HCT116 (cell line): ENCODE results near the gene EMD. TPM values are rescaled to one million over a fixed set of nuclear protein-coding genes. Genes with fewer than 3 reads are reported as not detected.

Experiments
- ATAC-seq: fragments of 200-7000 bp; cut with Tn5 transposase; 2 replicates; pipeline ENCODE4 v1.9.1; 2020; ENCODE audit warnings: mild to moderate bottlenecking, moderate library complexity
- BruUV-seq: library from RNA; stranded (reverse); fragments of 400-500 nt; replicated peaks from 2 replicates; lab custom pipeline; 2021; lab: Mats Ljungman, UMichigan
- CTCF ChIA-PET: fragments of 300-600 bp; sonication (Branson Sonifier 250); formaldehyde crosslinking; loops from one replicate; lab custom pipeline; 2021; ENCODE audit warnings: antibody characterized with exemption; lab: Charles Lee
- POLR2A ChIA-PET: fragments of 300-600, 350-600 bp; sonication (Branson Sonifier 250); formaldehyde crosslinking; loops from one replicate; lab custom pipeline; 2021; ENCODE audit warnings: antibody characterized with exemption; lab: Charles Lee
- RAD21 ChIA-PET, 2 experiments: fragments of 300-600 bp; sonication (Branson Sonifier 250); formaldehyde crosslinking; loops; one replicate each; lab custom pipeline; 2023; ENCODE audit warnings: low total read pairs in 2 of 2; ENCODE audit not compliant: uncharacterized antibody in 2 of 2, unreplicated experiment in 2 of 2, low non-redundant PET in 1 of 2; lab: Charles Lee
- DNase-seq: peaks from one replicate; pipeline ENCODE4 v3.0.0-alpha.2; 2010; ENCODE audit warnings: low read depth, low spot score
- H2AFZ ChIP-seq: fragments of 200-600 bp; shearing (Covaris generic), sonication (generic); 2 replicates; pipeline ENCODE4 v1.6.1; 2017; ENCODE audit warnings: low read depth, mixed run types, mixed read lengths, antibody characterized with exemption, low read length; ENCODE audit not compliant: poor library complexity, severe bottlenecking
- H3K27ac ChIP-seq: 2 replicates; pipeline ENCODE4 v1.5.1; 2012; ENCODE audit warnings: low read depth, low read length
- H3K27me3 ChIP-seq: fragments of 200-600 bp; sonication (generic); 2 replicates; pipeline ENCODE4 v1.6.1; 2016; ENCODE audit warnings: mixed run types, low read length, mixed read lengths; ENCODE audit not compliant: insufficient read depth
- H3K36me3 ChIP-seq, 2 experiments: fragments of 200-500 bp in 1 of 2; fragments of 200-600 bp in 1 of 2; sonication (Bioruptor generic) in 1 of 2; sonication (generic) in 1 of 2; 2 replicates each; pipeline versions ENCODE4 v1.5.1 to v1.6.1; 2014 to 2016; ENCODE audit warnings: low read length in 2 of 2, inconsistent platforms in 1 of 2, mixed read lengths in 1 of 2, mixed run types in 1 of 2; ENCODE audit not compliant: insufficient read depth in 2 of 2, control insufficient read depth in 1 of 2
- H3K4me1 ChIP-seq, 2 experiments: fragments of 200-600 bp in 1 of 2; sonication (generic) in 1 of 2; 2 replicates each; pipeline versions ENCODE4 v1.5.1 to v1.6.1; 2012 to 2017; ENCODE audit warnings: low read length in 2 of 2, inconsistent platforms in 1 of 2, mild to moderate bottlenecking in 1 of 2, mixed read lengths in 1 of 2, mixed run types in 1 of 2, moderate library complexity in 1 of 2; ENCODE audit not compliant: insufficient read depth in 2 of 2, control insufficient read depth in 1 of 2
- H3K4me2 ChIP-seq: fragments of 200-600 bp; sonication (generic); 2 replicates; pipeline ENCODE4 v1.6.1; 2017; ENCODE audit warnings: mixed run types, low read length, mixed read lengths
- H3K4me3 ChIP-seq, 2 experiments: fragments of 200-600 bp in 1 of 2; sonication (generic) in 1 of 2; replicated peaks in 1 of 2; 2 replicates each; pipeline ENCODE4 v1.5.1; 2011 to 2016; ENCODE audit warnings: low read length in 2 of 2, control low read depth in 1 of 2, low read depth in 1 of 2, mild to moderate bottlenecking in 1 of 2, mixed read lengths in 1 of 2, mixed run types in 1 of 2
- H3K79me2 ChIP-seq: fragments of 200-600 bp; sonication (generic); 2 replicates; pipeline ENCODE4 v1.6.1; 2017; ENCODE audit warnings: mild to moderate bottlenecking, mixed run types, low read length, moderate library complexity, mixed read lengths; ENCODE audit not compliant: insufficient read depth
- H3K9ac ChIP-seq: fragments of 200-600 bp; sonication (generic); 2 replicates; pipeline ENCODE4 v1.6.1; 2016; ENCODE audit warnings: low read length, mixed read lengths
- H3K9me2 ChIP-seq: fragments of 200-600 bp; sonication (generic), shearing (Covaris generic); 2 replicates; pipeline ENCODE4 v1.6.1; 2017; ENCODE audit warnings: mixed run types, mild to moderate bottlenecking, moderate library complexity; ENCODE audit not compliant: insufficient read depth
- H3K9me3 ChIP-seq, 2 experiments: fragments of 200-500 bp in 1 of 2; fragments of 200-600 bp in 1 of 2; sonication (Bioruptor generic) in 1 of 2; sonication (generic) in 1 of 2; 2 replicates each; pipeline ENCODE4 v1.6.1; 2014 to 2017; ENCODE audit warnings: low read length in 2 of 2, mixed read lengths in 2 of 2, inconsistent platforms in 1 of 2, low read depth in 1 of 2, mild to moderate bottlenecking in 1 of 2, mixed run types in 1 of 2, moderate library complexity in 1 of 2; ENCODE audit not compliant: control insufficient read depth in 1 of 2, insufficient read depth in 1 of 2
- H4K20me1 ChIP-seq: fragments of 200-600 bp; sonication (generic), shearing (Covaris generic); 2 replicates; pipeline ENCODE4 v1.6.1; 2017; ENCODE audit warnings: mixed run types, mild to moderate bottlenecking, moderate library complexity; ENCODE audit not compliant: insufficient read depth
- CBX3 ChIP-seq: IDR thresholded peaks from 2 replicates; pipeline ENCODE4 v1.6.1; 2012; ENCODE audit warnings: low read depth
- ELF1 ChIP-seq: IDR thresholded peaks from 2 replicates; pipeline ENCODE4 v1.6.1; 2012; ENCODE audit warnings: low read depth, borderline replicate concordance
- EZH2phosphoT487 ChIP-seq: fragments of 200-600 bp; IDR thresholded peaks from 2 replicates; pipeline ENCODE4 v1.6.1; 2018; ENCODE audit warnings: antibody characterized with exemption, borderline replicate concordance
- JUND ChIP-seq: IDR thresholded peaks from 2 replicates; pipeline ENCODE4 v1.6.1; 2012
- MAX ChIP-seq: IDR thresholded peaks from 2 replicates; pipeline ENCODE4 v1.6.1; 2012
- POLR2A ChIP-seq: IDR thresholded peaks from 2 replicates; pipeline ENCODE4 v1.7.0; 2011; ENCODE audit warnings: borderline replicate concordance; ENCODE audit not compliant: insufficient read depth, insufficient read length; ENCODE audit errors: extremely low read depth
- POLR2AphosphoS5 ChIP-seq: IDR thresholded peaks from 2 replicates; pipeline ENCODE4 v1.6.1; 2011; ENCODE audit warnings: mild to moderate bottlenecking, low read depth, low read length, moderate library complexity
- REST ChIP-seq: IDR thresholded peaks from 2 replicates; pipeline ENCODE4 v1.6.1; 2012; ENCODE audit warnings: low read depth
- SRF ChIP-seq: IDR thresholded peaks from 2 replicates; pipeline ENCODE4 v1.6.1; 2012; ENCODE audit warnings: low read depth
- TCF7L2 ChIP-seq: IDR thresholded peaks from 2 replicates; pipeline ENCODE4 v1.7.0; 2011; ENCODE audit warnings: borderline replicate concordance, inconsistent platforms; ENCODE audit not compliant: insufficient read depth, insufficient read length; ENCODE audit errors: extremely low read depth
- YY1 ChIP-seq: IDR thresholded peaks from 2 replicates; pipeline ENCODE4 v1.6.1; 2011; ENCODE audit warnings: low read length, low read depth, moderate library complexity, mild to moderate bottlenecking; ENCODE audit not compliant: insufficient replicate concordance; ENCODE audit errors: extremely low read depth
- ZFX ChIP-seq: fragments of 450-650 bp; IDR thresholded peaks from 2 replicates; pipeline ENCODE4 v1.6.1; 2017
- ZNF274 ChIP-seq: fragments of 200-500 bp; sonication (Bioruptor generic); IDR thresholded peaks from 2 replicates; pipeline ENCODE4 v1.6.1; 2014; ENCODE audit warnings: mild to moderate bottlenecking, low read depth, low read length, inconsistent platforms
- intact Hi-C: fragments of 100-400 bp; cut with micrococcal nuclease; formaldehyde crosslinking; loops from 2 replicates; pipeline ENCODE4 v1.10.0; 2022
- total RNA-seq: library from RNA; stranded (reverse); gene quantifications from one replicate; pipeline ENCODE4 v1.2.1, GENCODE V29; 2021; ENCODE audit not compliant: unreplicated experiment

EMD gene
- total RNA-seq, 1 experiment from 2014 or later, result 102 TPM

- peaks cover 0 to 19% of the 10 kb centered on the region in 2 experiments; a peak in 2 of 4 replicates for H3K4me1 ChIP-seq
- H3K27ac ChIP-seq, result no peak overlapping the region
- H3K9me2 ChIP-seq, result no peaks in the 10 kb centered on the region
- H3K4me3 ChIP-seq, result no peak overlapping the region
- DNase-seq (no peak), ATAC-seq (no peak)
- no TSS peak for BruUV-seq
- RAD21 ChIA-PET, result no interaction called here
- CTCF ChIA-PET, result no interaction called here
- H2AFZ ChIP-seq, result no peak overlapping the region
- no peak for TF ChIP-seq ZNF274
- no peak for TF ChIP-seq SRF
- TF ChIP-seq YY1, result no peak
- no peak for TF ChIP-seq POLR2AphosphoS5
- TF ChIP-seq ELF1, result no peak
- no peak for TF ChIP-seq CBX3
- TF ChIP-seq TCF7L2, result no peak
- TF ChIP-seq MAX, result no peak
- no peak for TF ChIP-seq ZFX
- no peak for TF ChIP-seq EZH2phosphoT487
- no peak for TF ChIP-seq REST
- no peak for TF ChIP-seq POLR2A
- TF ChIP-seq JUND, result no peak
- H3K79me2 ChIP-seq, result peaks cover 19% of the 10 kb centered on the region
- no peaks in the 10 kb centered on the region for H3K9me3 ChIP-seq
- peaks cover 0 to 27% of the 10 kb centered on the region in 2 experiments; a peak in 1 of 4 replicates for H3K36me3 ChIP-seq
- H3K9ac ChIP-seq, result no peak overlapping the region
- no peaks in the 10 kb centered on the region for H4K20me1 ChIP-seq
- H3K27me3 ChIP-seq, result no peaks in the 10 kb centered on the region
- H3K4me2 ChIP-seq, result no peak overlapping the region
- intact Hi-C loops, result no loop called here
- POLR2A ChIA-PET, result no interaction called here
Measured at GRCh38 chrX:154403192-154403591, 24.1 kb downstream of the EMD start.
